Right forelimb (tissue), 1 donor: ENCODE measurements around the gene LCAT.

Experiments
- DNase-seq: peaks from one replicate; pipeline ENCODE4 v3.0.0-alpha.2; 2018

LCAT gene

DNA sequence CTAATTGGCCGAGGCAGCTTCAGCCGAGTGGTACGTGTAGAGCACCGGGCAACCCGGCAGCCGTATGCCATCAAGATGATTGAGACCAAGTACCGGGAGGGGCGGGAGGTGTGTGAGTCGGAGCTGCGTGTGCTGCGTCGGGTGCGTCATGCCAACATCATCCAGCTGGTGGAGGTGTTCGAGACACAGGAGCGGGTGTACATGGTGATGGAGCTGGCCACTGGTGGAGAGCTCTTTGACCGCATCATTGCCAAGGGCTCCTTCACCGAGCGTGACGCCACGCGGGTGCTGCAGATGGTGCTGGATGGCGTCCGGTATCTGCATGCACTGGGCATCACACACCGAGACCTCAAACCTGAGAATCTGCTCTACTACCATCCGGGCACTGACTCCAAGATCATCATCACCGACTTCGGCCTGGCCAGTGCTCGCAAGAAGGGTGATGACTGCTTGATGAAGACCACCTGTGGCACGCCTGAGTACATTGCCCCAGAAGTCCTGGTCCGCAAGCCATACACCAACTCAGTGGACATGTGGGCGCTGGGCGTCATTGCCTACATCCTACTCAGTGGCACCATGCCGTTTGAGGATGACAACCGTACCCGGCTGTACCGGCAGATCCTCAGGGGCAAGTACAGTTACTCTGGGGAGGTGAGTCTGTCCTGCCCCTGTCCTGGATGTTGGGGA is 34.7 kb downstream of the LCAT start:
- no peak for DNase-seq

DNA sequence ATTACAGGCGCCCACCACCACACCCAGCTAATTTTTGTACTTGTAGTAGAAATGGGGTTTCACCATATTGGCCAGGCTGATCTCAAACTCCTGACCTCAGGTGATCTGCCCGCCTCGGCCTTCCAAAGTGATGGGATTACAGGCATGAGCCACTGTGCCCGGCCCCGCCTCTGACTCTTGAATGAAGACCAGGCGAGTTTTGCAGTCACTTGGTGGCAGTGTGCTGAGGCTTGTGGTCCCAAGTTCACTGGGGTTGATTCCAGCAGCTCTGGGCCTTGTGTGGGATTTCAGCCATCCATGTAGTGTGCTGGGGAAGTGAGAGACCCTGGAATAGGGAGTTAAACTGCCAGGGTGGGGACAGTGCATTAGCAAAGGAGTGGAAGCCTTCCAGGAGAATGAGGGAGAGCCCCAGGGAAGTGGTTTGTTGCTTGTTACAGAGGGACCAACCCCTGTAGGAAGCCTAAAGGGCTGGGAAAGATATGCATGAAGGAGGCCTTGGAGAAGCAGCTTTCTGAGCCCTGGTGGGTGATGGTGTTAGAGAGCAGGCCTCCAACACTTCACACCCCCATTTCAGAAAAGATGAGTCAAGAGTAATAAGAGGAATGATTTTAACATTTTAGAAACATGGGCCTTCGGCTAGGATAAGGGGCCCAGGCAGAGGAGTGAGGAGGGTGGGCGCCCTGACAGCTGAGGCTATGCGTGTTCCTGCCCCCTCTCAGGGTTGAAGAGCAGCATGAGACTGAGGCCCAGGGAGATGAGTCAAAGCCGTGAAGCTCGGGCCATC is 36.3 kb downstream of the LCAT start:
- no peak for DNase-seq

DNA sequence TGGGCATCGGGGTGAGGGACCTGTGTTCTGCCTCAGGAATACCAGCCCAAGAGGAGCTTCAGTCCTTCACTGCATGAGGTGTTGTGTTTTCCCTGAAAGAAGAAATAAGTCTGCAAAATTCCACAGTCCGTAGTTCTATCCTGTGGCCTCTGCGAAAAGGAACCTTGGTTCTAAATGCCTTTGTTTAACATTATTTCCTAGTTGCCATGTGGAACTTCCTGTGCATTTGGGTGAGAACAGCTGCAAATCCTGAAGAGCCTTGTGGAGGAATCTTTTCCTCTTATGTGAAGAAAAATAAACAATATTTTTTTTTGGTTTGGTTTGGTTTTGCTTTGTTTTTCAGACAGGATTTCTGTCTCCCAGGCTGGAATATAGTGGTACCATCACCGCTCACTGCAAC is 41.1 kb downstream of the LCAT start:
- no peak for DNase-seq

DNA sequence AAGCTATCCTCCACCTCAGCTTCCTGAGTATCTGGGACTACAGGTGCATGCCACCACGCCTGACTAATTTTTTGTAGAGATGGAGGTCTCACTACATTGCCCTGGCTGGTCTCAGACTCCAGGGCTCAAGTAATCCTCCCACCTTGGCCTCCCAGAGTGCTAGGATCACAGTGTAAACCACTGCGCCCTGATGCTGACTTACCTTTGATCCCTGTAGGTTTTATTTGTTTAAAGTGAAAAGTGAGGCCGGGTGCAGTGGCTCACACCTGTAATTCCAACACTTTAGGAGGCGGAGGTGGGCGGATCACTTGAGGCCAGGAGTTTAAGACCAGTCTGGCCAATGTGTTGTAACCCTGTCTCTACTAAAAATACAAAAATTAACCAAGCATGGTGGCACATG is 42.2 kb downstream of the LCAT start:
- DNase-seq = no peak

DNA sequence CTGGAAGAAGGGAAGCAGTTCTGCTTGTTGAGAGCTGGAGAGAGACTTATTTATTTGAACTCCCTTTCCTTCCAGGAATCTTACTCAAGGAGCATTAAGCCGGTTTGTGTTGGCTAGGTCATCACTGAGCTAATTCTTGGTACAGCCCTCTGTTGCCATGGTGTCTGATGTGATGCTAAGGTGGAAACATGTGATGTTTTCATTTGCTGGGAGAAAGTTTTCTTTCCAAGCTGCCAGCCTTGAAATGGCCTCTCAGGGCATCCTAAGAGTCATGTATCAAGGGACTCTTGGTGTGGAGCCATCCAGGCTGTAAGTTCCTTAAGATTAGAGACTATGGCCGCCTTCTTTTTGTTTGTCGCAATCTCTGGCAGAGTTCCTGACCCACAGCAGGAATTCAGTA is 46.7 kb downstream of the LCAT start:
- DNase-seq = no peak

DNA sequence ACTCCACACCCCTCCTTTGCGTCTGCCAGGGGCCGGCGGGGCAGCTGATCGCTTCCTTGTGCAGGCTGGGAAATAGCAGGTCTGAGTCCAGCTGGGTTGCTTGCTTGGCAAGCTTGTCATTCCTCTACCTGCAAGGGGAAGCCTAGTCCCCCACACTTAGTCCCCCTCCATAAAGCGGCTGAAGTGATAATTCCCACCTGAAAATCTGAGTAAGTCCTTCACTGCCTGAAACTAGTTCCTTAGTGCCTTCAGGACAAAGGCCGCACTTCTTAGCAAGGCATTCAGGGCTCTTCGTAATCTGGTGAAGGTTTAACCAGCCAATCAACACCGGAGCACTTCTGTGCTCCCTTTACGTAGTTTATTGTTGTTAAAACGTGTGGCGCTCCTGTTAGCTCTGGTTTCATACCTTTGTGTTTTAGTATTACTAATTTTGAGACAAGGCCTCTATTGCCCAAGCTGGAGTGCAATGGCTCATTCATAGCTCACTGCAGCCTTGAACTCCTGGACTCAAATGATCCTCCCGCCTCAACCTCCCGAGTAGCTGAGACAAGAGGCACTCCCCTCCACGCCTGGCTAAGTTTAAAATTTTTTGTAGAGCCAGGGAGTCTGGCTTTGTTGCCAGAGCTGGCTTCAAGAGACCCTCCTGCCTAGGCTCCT is 50.0 kb downstream of the LCAT start:
- DNase-seq = no peak

DNA sequence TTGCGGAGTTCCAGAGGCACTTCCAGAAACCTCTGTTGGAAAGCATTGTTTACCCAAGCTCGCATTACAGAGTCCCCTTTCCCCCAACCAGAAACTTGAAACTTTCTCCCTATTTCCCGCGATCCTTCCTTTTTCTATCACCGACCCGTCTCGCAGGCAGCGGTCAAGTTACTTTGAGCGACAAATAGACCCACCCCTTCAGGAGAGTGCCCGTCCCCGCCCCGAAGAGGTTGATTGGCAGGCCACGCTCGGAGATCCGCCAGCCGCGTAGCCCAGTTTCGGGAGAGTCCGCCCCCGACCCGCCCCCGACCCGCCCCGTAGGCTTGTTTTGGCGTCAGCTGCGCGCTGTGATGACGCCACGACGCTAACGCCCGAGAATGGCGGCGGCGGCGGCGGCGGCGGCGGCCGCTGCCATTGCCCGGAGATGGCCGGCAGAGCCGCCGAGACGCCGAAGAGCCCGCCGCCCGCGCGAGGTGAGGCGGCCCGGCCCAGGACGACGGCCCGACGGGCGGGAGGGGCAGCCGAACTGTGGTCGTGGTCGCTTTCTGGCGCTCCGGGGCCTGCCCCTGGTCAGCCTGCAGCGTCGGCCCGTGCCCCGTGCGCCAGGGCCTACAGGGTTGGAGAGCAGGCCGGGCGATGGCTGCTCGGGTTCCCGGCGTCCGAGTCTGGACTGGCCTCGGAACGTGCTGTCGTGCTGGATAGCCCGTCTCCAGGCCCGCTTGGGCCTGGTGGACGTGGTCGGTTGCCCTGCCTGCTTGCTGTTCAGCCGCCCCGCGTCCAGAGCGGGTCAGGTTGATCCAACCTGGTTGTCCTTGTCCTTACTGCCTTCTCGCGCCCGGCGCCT is 50.8 kb downstream of the LCAT start, which contains the start of gene PSKH1:
Gene PSKH1 (plus strand): TSS at position 356 of the 844 bp plus-strand sequence. CDS start 15,496 bp downstream, outside the sequence.
- DNase-seq = peak; percentile 99

DNA sequence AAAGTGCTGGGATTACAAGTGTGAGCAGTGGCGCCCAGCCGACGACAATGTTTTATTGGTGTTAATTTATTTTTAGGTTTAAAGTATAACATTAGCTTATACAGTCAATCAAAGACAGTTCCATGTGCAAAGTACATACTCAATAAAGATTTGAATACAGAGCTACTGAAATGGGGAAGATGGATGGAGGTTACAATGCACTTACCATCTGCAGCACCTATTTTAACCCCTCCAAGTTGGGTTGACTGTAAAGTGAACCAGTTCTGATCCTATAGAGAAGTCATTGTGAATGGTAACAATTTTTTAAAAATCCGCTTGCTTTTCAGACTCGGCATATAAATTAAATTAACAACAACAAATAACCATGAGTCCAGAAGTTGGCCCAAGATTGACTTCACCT is 51.5 kb downstream of the LCAT start:
- DNase-seq = no peak
